HG03175 (cell line): ENCODE results near the gene C16orf95.

Source experiments
- ATAC-seq: cut with Tn5 transposase; IDR thresholded peaks from one replicate; pipeline ENCODE4 v1.9.1; 2021; ENCODE audit warnings: mild to moderate bottlenecking, moderate library complexity; ENCODE audit not compliant: unreplicated experiment

C16orf95 gene

DNA sequence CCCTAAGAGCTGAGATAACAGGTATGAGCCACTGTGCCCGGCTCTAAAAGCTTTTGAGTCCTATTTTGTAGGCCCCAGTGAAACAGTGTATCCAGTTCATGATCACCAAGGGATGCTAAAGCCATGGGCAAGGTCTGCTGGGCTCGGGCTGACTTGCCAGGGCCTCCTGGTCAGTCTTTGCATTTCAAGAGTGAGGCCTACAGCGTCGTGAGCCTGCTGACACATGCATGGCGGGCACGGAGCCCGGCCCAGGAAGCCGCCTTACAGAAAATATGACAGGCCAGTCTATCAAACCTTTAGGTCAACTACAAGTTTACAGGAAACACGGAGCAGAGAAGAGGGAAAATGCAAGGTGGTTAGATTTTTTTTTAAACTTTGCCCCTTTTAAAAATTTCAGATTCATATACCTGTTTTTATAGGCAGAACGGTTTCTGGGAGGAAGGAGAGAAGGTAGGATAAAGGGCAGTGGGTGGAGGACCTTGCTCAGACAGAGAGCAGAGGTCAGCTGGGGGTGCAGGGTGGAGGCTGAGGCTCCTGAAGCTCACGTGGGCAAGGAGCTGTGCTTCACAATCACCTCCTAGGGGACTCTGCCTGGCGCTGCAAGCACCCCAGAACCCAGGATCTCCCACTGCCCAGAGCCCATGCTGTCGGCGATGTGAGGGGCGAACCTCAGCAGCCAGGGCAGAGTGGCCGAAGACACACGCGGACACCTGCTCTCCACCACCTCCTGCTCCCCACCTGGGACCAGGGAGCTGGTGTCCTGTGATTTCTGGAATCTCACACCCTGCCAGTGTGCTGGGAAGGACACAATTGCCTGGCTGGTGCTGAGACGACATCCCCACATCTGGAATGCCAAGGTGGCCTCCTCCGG is 21.3 kb downstream of the C16orf95 start:
- ATAC-seq, result no peak

DNA sequence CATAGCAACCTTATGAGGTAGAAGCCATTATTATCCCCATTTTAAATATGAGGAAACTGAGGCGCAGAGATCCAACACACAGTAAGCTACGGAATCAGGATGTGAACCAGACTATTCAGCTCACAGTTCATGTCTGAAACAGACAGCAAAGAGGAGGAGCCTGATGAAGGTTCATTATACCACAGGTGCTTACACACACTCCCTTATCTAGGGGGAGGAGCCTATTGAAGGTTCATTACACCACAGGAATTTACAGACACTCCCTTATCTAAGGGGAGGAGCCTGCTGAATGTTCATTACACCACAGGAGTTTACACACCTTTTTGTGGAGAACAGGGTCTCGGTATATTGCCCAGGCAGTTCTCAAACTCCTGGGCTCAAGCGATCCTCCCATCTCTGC is 21.9 kb downstream of the C16orf95 start:
- ATAC-seq, result no peak

DNA sequence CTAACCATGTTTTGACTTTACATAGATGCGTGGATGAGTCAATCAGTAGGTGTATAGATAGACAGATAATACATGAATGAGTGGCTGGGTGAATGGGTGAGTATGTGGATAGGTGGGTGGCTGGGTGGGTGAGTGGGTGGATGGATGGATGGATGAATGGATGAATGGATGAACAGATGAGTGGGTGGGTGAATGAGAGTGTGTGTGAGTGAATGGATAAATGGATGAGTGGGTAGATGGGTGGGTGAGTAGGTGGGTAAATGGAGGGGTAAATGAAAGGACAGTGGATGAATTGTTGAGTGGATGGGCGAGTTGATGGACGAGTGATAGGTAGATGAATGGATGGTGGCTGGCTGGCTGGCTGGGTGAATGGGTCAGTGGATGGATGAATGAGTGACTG is 23.2 kb downstream of the C16orf95 start:
- ATAC-seq, result no peak

DNA sequence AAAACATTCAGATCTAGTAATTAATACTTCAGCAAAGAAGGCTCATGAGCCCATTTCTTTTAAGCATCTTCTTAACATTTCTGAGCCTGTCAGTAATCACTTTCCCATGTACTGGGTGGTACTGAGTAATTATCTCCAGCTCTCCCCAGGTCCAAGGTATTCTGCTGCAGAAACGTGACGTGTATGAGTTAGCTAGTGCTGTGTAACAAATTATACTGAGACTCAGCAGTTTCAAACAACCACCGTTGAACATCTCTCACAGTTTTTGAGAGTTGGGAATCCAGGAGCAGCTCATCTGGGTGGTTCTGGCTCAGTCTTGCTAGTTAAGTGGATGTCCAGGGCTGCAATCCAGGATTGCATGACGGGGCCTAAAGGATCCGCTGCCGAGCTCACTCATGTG is 25.2 kb downstream of the C16orf95 start:
- ATAC-seq, result no peak

DNA sequence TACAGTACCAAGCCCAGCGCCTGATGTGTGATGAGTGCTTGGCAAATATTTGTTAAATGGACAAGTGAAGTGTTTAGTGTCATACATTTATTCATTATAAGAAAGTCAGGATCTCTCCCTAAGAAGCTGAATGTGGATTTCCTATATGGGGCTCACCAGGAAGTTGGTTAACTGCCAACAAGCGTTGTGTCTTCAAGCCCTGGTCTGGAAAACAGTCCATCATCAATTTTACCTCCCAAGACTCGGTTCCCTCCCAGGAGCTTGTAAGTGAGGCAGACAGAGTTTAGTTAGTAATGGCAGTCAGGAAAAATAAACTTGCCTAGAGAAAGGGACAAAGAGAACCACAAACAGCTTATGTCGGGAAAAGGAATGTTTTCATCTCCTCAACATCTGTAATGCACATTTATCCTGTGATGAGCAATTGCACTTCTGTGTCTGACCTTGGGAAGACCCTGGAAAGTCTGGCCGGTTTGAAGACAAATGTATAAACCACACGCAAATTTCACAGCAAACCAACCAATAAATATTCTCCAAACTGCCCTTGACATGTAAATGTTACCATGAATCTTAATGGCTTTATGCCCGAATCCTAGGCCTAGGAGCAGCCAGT is 28.3 kb downstream of the C16orf95 start:
- no peak for ATAC-seq

DNA sequence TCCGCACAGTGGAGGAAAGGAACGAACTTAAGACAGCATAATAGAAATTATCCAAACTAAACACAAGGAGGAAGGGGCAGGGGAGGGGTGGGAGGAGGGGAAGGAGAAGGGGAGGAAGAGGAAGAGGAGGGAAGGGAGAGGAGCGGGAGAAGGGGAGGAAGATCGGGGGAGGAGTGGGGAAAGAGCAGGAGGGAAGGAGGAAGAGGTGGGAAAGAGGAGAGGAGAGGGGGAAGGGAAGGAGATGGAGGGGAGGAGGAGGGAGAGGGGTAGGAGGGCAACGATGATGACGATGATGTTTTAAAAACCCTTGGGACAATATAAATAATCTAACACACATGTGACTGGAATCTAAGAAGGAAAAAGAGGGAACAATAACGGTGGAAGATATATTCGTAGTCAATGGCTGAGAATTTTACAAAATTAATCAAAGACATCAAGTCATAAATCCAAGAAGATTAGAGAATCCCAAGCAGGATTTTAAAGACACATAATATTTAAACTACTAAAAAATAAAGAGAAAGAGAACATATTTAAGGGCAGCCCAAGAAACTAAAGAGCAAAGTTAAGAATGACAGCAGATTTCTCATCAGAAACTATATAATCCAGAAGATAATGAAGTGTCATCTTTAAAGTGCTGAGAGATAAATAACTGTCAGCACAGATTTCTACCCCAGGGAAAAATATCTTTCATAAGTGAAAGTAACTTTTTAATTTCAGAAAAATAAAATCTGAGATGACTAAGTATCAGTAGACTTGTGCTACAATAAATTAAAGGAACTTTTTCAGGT is 30.2 kb downstream of the C16orf95 start:
- ATAC-seq, result no peak

DNA sequence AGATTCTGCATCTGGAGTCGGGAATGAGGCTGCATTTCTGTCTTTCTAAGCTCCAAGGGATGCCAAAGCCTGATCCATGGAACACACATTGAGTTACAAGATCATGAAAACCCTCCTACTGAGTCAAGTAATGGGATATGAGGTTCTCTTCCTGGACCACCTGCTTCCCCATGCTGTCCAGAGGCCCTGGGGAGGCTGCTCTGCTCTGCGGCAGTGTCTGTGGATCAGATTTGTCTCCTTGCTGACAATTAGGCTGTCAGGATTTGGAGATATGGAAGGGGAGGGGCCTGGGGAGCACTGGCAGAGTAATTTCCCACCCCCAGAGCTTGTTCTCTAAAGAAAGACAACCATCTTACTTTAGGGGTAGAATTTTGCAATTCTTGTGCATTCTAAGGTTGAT is 33.0 kb downstream of the C16orf95 start:
- ATAC-seq, result no peak

DNA sequence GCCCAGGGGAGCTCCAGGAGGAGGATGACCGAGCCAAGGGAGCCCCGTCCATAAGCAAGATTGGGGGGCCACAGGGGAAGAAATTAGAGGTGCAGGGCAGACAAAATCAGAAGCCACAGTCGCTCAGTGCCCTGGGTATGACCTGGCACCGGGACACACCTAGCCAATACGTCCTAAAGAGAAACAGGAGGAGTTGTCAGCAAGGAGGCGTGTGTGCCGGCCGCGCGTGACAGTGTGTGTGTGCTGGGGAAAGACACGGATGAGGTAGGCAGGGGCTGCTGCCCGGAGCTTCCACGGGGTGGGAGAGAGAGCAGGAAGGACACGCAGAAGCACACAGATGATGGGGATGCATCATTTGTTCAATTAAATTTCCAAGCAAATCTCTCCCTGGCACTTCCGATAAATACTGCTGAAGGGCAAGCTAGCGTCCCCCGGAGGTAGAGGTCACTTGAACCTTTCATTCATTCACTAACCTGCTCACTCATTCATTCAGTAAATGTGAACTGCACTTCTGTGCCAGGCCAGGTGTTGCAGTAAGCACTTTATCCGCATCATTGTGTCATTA is 38.0 kb downstream of the C16orf95 start:
- ATAC-seq, result no peak

DNA sequence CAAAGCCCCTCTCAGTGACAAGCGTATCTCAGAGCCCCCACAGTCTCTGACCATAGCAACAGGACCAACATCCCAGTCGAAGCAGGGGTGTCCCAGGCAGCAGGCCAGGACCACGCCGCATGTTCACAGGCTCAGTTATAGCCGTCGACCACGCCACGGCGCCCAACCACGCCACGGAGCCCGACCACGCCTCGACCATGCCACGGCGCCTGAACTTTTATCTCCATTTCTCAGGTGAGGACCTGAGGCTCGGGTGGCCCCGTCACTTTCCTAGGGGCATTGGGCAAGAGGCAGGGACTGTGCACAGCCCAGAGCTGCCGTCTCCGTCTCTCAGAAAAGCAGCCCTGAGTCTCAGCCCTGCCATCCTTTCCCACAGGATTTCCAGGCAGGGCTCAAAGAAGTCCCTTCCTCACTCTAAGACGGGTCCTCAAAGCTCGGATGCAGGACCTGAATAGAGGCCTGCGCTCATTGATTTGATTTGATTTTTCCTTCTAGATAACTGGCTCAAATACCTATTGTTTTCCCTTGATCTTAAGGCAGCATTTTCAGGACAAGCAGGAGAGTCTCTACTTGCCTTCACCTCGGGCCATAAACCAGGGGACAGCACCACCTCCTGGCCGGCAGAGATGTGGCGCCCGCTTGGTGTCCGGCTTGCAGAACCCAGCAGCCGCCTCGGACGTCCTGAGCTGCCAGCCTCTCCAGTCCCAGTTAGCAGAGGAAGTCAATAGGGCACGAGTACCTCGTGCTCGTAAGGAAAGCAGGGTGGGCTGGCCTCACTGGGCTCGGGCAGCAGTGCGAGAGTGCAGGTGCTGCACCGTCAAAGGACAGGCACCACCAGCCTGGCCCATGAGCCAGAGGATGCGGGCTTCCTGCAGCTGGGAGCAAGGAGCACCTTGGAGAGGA is 38.8 kb downstream of the C16orf95 start:
- ATAC-seq, result no peak

DNA sequence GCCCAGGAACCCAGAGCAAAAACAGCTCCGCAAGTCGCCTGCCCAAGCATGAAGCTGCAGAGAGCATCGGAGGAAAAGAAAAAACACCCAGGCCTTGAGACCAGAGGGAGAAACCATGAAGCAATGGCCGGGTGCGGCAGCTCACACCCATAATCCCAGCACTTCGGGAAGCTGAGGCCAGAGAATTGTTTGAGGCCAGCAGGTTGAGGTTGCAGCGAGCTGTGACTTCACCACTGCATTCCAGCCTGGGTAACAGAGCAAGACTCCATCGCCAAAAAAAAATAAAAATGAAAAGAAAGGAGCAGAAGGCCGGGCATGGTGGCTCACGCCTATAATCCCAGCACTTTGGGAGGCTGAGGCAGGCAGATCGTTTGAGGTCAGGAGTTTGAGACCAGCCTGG is 40.3 kb downstream of the C16orf95 start:
- no peak for ATAC-seq

DNA sequence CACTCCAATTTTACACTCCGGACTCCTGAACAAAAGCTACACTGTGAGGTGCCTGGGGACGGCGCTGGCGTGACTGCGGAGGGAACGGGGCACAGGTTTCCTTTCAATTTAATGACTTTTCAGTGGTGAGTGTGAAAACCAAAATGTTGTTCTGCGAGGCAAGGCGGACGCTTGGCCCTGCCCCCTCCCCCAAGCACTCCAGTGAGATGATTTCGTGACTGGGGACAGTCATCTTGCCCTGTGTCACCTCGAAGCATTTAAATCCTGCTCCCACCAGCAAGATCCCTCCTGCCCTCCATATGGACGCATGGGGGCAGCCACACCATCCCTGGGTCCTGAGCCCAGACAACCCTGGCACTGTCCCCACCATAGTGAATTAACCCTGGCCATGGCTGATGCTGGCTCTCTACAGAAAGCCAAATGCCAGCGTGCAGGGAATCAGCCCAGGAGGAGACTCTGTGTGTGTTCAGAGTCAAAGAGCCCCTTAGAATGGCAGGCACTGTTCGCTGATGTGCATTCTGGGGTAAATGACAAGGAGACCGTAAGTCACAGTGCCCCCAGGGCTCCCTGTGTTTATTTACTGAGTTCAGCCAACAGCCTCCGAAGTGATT is 41.0 kb downstream of the C16orf95 start:
- ATAC-seq, result no peak

DNA sequence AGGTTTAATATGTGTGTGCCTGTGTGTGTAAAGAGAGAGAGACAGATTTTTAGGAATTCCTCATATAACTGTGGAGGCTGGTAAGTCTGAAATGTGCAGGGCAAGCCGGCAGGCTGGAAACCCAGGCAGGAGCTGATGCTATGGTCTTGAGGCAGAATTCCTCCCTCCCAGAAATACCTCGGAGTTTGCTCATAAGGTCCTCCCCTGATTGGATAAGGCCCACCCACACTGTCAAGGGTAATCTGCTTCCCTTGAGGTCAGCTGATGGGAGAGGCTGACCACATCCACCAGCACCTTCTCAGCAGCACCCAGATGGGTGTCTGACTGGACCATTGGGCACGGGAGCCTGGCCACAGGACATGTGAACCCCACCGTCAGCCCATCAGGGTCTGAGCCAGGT is 42.4 kb downstream of the C16orf95 start:
- ATAC-seq, result no peak

DNA sequence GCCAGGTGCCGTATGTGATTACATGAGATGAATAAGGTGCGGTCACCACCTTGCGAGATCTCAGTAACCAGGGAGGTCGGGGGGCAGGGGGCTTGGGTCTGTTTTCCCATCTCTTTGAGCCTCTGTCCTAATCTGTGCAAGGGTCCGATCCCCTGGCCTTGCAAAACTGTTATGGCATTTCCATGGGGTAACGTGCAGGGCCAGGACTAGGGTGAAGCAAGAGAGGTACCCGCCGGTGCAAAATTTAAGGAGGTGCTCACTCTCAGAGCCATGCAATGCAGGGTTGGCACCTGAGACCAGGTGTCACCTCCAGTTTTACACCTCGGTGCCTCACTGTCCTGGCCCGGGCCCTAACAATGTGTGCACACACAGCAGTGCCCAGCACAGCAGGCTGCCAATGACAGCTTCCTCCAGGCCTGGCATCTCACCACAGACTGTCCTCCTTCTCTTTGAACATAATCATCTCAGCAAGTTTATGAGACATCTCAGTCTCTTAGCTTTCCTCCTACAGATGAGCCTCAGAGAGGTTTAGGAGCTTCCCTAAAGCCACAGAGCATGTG is 43.6 kb downstream of the C16orf95 start:
- ATAC-seq, result no peak

DNA sequence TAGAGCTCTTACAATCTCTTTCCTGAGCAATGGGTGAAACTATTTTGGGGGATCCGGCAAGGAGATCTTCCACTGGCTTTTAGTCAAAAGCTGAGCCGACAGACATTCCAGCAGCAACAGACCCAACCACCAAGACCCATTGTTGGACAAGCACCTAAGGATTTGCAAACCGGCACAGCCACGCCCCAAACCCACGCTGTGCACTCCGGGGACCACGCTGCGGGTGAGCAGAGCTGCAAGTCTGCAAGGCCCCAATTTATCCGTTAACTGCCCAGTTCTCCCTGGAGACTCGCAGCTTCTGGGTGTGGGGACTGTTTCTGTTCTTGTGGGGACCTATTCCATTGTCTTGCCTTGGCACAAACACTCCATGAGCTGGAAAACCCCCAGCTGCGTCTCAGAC is 45.9 kb downstream of the C16orf95 start:
- ATAC-seq, result no peak

DNA sequence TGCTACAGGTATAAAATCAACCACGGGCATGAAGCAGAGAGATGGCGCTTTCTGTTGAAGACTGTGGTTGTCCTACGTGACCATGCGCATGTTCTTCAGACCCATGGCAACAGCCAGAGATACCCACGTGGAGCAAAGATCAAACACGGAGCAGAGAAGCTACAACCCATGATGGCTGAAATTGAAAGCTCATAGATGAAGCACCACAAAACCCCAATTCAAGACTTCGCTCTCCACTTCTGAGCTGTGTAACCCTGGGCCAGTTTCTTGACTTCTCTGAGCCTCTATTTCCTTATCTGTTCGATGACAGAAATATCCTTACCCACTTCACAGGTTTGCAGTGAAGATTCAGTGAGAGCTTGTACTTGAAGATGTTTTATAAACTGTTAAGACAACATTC is 49.6 kb downstream of the C16orf95 start:
- ATAC-seq, result no peak

DNA sequence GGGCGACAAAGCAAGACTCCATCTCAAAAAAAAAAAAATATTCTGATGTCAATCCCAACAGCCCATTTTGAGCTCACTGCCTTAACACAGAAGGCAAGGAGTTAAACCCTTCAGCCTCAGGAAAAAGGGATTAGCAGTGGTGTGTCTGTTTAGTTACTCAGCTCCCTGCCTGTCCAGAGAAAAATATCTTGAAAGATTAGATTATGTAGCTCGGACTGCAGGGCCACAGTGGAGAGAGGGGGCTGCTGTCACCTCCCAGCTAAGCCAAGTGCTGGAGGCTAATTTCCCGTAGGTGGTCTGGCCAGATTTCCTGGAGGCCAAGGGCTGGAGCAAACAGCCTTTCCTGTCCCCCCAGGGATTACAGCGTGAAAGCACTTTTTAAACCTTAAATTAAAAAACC is 50.3 kb downstream of the C16orf95 start:
- no peak for ATAC-seq

DNA sequence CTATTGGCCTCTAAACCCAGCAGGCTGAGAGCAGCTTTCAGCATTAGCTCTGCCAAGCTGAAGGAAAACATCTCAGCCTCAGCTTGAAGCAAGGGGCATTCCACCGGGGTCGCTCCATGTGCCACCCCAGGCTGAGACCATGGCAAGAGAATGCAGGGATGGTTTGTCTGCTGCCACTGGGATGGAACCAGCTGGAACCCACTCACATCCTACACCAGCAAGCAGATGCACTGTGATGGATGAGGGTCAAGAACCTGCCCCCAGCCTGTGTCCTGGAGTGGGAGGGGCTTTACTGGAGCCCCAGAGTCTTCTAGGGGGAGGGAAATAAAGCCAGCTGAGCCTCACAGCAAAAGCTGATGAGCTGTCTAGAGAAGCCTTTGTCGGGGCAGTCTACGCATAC is 51.9 kb downstream of the C16orf95 start:
- ATAC-seq, result no peak

DNA sequence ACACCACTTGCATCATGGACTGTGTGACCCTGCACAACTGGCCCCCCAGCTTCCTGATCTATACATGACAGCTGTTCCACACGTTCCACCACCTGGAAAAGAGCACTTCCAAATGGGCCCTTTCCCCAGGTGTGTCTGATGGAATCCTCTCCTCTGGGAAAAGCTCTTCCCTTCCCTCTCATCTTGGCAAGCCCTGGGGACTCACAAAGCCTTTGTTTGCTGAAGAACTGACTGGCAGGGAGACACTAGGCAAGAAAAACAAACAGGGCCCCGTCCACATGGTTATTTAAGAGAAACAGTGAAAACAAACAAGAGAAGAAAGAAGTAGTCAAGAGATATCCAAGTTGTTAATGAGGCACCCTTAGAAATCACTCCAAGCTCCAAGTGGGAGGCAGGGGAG is 52.6 kb downstream of the C16orf95 start:
- no peak for ATAC-seq

DNA sequence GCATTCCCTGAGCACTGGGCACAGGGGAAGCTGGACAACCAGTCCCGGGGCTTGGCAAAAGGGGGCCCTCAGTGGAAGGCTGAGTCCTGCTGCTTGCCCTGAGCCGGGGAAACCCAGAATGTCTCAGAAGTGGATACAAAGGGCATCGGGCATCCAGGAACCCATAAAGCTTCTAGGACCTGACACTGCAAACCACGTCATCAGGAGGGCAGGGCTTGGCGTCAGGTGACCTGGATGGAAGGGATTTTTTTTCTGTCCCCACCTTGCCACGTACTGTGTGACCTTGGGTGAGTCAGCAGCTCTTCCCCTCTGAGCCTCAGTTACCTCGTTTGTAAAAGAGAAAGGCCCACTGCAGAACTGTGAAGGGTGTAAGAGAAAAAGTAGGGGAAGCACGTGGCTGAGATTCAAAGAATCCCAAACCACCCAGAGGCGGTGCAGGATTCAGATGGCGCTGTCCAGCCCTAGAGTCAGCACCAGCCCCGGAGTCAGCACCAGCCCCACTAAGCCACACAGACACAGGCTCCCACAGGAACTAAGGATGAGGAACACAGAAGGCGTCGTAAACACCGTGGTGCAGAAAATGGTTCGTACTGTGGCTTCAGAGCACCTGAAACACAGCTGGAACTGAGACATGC is 53.7 kb downstream of the C16orf95 start:
- ATAC-seq, result no peak
